HTERT RPE-1 (cell line): ENCODE data around the gene CD48.
"Not testable (repeated sequence)": the region's sequence is repeated elsewhere in the genome, so short reads cannot be mapped to it uniquely, and the experiment has no call there.

Experiments used
- in situ Hi-C: fragments of 300-500 bp; cut with MboI; formaldehyde crosslinking; loops from 4 replicates; pipeline ENCODE4 v1.14.3; 2020; ENCODE audit warnings: low sequenced_read_pairs

Gene CD48

GRCh38 chr1:160656737-160657136 is 54.9 kb downstream of the CD48 start:
- in situ Hi-C loops: no loop called here

DNA sequence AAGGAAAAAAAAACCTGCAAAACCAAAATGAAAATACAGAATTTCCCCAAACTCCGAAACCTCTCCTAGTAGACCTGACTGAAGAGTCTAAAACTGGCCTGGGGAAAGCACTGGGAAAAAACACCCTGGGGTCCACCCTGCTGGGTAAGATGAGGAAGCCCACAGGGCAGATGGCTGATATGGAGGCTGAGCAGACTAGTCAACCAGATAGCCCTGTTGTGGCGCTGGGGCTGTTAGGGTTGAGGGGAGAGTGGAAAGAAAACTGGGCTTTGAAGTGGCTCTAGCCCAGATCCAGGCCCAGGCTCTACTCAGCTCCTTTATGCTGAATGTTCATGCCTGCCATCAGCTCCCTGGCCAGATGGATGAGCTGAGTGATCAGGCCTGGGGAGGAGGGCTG is 58.0 kb downstream of the CD48 start:
- in situ Hi-C loops: no loop called here

DNA sequence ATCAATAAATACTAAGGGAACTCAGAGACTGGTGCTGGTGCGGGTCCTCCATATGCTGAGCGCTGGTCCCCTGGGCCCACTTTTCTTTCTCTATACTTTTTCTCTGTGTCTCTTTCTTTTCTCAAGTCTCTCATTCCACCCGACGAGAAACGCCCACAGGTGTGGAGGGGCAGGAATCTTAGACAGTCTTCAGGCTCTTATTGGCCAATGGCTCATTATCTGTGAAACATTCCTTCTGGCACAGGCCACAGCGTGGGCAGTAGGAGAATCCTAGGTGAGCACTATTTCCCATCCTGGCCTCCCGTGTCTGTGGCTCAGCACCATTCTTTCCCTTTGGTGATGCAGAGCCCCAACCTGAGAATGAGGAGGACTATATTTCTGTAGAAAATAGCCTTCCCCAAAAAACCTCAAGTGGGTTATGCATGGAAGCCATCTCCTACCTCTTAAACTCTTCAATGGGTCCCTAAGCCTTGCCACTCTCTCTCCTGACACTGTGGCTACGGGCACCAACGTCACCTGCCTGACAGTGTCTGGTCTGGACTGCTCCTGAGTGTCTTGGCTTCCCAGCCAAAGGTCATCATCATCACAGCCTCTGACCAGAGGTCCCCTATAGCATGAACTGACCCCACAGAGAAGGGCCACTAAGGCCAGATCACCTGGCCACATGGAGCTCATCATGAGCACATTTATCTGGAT is 58.5 kb downstream of the CD48 start:
- in situ Hi-C loops: no loop called here

GRCh38 chr1:160652065-160652641 is 59.5 kb downstream of the CD48 start:
- in situ Hi-C loops: not testable (repeated sequence)

DNA sequence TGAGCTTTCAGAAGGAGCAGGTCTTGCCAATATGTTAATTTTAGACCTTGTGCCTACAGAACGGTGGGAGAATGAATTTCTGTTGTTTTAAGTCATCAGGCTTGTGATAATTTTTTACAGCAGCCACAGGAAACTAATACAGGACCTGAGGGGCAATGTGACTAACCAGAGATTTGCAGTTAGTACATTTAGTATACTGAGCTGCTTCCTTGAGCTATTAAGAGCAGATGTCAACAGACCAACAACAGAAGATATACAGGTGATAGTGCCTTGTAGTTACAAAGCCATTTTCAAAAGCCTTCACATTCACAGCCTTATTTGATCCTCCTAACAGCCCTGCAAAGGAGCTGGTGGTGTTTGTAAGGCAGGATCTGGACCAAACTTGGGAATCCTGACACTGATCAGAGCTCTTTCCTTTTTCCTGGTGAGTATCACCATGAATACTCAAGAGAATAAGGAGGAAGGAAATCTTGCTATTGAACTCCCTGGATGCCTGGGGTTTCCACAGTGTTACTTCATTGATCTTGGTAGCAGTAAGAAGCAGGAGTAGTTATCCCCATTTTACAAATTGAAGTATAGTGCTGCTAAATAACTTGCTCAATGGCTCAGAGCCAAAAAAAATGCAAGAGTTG is 60.1 kb downstream of the CD48 start:
- in situ Hi-C loops: no loop called here

- in situ Hi-C loops: no loop called here
Measured at GRCh38 chr1:160647329-160647720, 64.3 kb downstream of the CD48 start.

- in situ Hi-C loops: no loop called here
Measured at GRCh38 chr1:160646711-160647328, 64.8 kb downstream of the CD48 start, which contains the start of gene SLAMF1. SLAMF1 (minus strand) TSS chr1:160647044; CDS start chr1:160646945, 99 bp downstream.

GRCh38 chr1:160646180-160646579 is 65.4 kb downstream of the CD48 start:
- in situ Hi-C loops: no loop called here

DNA sequence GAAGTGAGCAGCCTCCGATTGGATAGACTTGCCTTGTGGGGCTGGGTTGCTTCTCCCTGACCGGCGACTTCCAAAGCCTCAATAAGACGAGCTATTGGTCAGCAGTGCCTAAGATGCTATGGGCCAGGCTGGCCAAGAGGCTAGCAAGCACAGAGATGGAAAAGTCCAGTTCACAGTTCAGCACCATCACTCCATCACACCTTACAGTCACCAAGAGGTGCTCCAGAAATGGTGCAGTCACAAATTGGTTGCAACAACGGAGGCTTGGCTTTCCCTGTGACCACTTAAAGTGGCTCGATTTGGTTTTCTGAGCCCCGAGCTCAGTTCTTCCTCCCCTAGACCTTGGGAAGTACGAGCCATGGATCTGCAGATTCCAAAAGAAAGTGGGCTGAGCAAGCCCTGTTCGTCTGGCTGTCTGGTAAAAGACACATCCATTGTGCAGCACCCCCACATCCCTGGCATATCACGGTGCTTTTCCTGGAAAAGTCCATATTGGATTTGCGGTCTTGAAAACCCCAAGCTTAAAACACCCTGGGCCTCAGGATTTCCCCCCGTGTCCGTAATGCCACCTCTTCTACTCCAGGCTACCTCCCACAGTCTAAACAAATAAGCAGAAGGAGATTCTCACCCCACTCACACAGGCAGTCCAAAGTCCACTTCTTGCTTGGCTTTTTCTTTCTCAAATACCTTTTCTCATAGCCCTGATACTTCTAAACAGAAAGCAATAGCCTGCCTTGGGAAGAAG is 66.1 kb downstream of the CD48 start:
- in situ Hi-C loops: no loop called here

DNA sequence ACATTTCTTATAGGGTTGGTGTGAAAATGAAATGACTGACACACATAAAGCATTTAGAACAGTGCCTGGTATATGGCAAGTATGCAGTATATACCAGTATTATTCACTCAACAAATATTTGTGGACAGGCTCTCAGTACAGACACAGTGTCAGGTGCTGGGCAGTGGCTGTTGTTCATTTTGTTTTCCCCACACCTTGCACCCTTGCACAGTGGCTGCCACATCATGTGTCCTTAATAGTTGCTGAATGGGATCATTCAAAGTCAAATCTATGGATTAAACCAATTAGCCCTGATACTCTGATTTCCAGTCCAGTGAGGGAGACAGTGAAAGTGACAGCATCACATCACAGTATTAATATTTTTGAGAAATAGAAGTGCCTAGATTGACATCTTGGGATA is 67.2 kb downstream of the CD48 start:
- in situ Hi-C loops: no loop called here

DNA sequence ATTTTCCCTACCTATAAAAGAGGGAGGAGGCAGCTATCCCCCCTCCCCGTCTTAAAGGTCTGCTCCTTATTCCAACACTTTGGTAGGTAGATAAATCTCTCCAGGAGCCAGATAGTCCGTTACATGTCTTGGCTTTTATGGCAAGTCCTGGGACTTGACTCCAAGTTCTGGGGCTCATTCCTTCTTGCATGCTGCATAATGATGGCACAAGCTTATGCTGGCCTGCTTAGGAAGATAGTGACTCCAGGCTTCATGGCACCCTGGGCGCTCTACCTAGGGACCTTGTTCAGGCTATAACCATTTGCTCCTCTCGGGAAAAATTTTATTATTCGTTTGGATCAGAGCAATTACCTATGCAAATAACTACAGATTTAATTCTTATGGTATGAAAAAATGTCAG is 68.5 kb downstream of the CD48 start:
- in situ Hi-C loops: no loop called here

DNA sequence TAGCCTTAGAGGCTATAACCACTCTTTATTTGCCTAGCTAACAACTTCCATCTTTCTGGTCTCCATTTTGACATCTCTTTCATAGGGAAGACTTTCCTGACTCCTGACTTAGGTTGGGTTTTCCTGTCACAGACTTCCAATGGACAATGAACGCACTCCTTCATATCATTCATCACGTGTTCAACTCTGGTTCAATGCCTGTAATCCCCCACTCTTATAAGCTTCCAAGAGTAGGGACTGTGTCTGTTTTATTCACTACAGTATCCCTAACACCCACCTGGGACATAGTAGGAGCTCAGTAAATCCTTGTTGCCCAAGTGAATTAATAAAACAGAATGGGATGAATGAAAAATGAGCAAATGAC is 69.4 kb downstream of the CD48 start:
- in situ Hi-C loops: no loop called here

DNA sequence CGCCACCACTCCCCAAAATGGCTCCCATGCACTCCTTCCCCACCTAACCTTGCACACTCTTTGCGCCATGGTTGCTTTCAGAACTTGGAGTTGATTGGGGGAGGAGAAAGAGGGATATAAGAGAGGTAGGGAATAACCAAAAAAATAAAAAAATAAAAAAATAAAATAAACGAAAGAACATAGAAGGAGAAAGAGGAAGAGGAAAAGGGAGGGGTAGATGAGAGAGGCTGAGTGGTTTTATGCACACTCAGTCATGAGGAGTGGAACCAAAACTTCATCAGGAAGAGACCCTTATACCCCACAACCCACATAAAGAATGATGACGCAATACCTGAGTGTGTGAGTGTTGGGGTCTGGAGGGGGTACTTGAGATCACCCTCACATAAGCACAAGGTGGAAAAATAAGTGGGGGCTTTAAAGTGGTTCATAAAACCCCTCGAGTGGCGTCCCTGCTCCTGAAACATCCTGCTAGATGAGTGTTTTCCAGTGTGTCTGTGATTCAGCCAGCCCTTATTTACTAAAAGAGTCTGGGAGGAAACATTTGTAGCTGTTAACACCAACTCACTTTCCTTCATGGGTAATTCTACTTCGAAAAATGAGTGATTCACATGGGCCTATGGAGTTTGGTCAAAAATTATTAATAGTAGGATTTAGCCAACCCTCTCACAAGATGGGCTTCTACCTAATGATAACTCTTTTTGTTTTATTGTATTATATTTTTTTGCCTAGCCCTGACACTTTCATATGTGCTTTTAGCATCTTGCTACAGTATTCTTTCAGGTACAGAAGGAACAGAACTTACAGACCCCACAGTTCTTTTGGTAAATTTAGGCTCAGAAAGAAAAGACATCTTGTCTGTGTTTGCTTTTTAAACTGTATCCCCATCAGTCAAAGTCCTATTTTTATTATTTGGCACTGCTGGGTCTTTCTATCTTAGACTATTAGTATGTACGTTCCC is 70.0 kb downstream of the CD48 start:
- in situ Hi-C loops: no loop called here

DNA sequence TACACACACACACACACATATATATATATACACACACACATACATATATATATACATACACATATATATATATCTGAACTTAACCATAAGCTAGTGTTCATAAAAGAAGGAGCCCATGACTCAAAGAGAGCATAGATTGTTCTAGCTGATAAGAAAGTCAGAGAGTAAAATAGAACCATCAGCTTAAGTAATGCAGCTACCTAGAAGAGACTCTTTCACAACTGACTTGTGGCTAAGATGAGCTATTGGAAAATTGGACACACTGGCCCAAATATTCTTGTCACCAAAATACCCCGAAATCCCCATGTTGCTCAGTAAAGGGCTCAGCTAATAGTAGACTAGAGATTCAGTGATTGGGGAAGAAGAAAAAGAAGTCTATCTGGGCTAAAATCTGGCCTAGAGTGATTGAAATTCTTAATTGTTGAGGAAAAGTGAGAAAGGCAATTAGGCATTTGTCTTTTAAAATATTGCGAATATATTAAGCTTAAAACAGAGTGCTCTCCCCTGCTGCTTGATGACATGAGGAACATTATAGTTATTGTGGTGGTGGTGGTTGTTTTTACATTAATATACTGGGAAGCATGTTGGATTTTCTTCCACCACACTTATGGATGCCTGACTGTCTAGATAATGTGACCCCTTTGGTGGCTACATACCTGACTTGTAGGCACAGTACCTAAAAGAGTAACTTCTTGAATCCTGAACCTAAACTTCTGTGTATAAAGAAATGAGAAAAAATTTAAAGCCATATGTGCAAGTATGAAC is 71.1 kb downstream of the CD48 start:
- in situ Hi-C loops: no loop called here

DNA sequence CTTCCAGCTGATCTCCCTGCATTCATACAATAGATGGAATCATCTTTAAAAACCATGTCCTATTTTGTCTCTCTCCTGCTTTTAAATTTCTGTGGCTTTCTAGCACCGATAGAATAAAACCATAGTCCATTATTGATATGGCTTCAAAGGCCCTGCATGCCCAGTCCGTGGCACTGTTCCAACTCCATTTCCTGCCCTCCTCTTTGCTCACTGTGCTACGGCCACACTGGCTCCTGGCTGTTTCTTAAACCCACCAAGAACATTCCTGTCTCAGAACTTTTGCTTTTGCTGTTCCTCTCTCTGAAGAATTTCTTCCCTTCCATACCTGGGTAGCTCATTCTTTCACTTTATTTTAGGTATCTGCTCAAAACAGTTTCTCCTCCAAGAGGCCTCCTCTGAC is 72.0 kb downstream of the CD48 start:
- in situ Hi-C loops: no loop called here

GRCh38 chr1:160638926-160639325 is 72.7 kb downstream of the CD48 start:
- in situ Hi-C loops: no loop called here

DNA sequence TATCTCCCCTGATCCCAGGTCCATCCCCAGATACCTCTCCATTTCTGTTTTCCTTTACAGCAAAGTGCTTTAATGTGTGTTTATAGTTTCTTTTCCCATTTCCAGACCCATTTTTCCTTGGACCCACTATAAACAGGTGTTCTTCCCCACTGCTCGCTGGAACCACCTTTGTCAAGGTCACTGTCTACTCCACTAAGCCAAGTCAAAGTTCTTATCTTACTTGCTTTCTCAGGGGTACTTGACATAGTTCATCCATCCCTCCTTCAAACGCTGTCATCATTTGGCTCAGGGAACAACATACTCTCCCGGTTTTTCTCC is 73.1 kb downstream of the CD48 start:
- in situ Hi-C loops: no loop called here

- in situ Hi-C loops: no loop called here
Measured at GRCh38 chr1:160637821-160638539, 73.6 kb downstream of the CD48 start.

DNA sequence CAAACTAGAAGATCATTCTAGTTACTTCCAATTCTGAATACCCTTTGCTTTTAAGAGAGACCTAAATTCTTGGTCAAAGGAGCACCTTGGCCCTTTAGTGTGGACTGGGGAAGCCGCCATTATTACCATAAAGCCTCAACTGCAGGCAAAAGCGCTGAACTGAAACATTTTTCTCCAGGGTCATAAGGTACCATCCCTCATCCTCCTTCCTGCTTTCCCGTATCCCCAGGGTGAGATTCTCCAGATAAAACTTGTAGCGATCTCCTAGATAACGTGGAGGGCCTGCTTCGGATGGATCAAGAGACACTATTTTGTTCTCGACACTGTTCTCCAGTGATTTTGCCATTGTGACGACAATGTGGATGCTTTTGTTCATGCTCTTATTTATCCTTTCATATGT is 74.6 kb downstream of the CD48 start:
- in situ Hi-C loops: no loop called here
